CD1c-positive myeloid dendritic cell (primary cell): ENCODE data around the gene CREB3L4.

Source experiments
- DNase-seq: peaks from one replicate; pipeline ENCODE4 v3.0.0-alpha.2; 2016; ENCODE audit errors: extremely low spot score

Gene CREB3L4, protein sequence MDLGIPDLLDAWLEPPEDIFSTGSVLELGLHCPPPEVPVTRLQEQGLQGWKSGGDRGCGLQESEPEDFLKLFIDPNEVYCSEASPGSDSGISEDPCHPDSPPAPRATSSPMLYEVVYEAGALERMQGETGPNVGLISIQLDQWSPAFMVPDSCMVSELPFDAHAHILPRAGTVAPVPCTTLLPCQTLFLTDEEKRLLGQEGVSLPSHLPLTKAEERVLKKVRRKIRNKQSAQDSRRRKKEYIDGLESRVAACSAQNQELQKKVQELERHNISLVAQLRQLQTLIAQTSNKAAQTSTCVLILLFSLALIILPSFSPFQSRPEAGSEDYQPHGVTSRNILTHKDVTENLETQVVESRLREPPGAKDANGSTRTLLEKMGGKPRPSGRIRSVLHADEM

DNA sequence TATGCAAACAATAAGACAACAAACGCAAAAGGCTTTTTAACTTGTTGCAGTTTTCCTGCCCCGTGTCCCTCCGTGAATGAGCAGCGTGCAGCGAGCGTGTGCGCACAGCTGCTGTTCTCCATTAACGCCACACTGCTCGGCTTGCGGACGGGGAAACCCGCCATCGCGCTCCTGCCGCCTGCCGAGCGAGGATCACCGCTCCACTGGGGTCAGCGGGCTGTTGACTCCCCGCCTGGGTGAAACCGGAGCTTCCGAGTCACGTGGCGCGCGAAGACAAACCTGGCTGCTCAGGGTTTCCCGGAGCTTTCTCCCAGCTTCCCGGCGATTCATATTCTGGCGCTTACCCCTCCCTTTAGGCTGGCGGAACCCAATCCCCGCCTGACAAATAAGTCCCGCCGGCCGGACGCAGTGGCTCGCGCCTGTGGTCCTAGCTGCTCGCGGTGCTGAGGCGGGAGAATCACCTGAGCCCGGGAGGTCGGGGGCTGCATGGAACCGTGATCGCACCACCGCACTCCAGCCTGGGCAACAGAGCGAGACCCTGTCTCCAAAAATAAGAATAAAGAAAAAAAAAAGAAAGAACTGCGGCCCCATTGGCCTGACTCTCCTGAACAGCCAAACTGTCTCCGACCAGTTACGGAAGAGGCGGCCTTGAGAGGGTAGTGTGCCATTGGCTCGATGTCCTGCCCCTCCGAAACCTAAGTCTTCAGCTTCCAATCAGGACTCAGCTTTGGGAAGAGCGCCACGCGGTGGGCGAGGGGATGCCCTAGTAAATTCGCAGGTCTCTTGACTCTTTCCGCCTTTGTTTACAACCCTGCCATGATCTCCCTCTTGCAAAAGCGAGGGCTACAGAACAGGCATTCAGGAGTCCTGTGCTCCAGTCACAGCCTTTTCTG lies at the start of gene CREB3L4:
Gene CREB3L4 (plus strand): TSS at position 796 of the 893 bp plus-strand sequence. CDS start 624 bp downstream, outside the sequence.
- DNase-seq, result peak; percentile 95

DNA sequence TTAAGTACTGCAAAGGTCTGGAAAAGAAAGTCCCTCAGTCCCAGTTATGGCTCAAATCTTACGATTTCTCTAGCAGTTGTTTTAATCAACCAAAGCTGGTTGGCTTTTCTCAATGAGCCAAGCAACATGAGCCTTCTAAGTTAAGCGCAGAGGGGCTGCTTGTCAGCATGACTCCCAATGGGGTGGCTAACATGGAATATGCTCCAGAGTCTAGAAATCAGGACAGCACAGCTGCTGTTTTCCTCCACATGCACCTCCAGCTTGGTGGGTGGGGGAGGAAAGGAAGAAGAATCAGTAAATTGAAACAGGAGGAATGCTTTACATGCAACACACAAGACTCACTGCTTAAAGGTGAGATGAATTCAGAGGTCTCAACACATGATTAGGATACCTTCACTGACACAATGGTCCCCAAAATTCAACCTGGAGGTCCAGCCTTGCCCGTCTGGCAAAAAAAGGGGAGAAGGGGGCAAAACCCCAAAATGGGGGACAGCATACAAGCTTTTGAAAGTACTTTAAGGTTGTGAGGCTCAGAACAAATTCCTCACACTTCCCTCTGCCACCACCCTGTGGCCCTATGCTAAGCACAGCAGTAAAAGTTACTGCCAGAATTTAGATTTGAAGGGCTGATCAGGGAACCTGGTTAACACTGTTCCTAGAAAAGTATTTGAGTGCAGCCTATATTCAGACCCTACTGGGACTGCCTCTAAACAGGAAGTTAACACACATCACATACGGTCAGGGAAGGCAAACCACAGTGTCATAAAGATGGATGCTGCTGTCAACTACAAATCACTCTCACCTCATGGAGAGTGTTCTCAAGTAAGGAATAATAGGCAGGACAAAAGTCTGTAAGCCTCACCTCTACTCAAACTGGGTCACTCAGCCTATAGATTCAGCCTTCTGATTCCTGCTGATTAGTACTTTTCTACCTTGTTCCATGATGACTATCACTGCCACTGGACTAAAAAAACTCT lies 47.5 kb upstream of the CREB3L4 start:
- peak; percentile 45 for DNase-seq

DNA sequence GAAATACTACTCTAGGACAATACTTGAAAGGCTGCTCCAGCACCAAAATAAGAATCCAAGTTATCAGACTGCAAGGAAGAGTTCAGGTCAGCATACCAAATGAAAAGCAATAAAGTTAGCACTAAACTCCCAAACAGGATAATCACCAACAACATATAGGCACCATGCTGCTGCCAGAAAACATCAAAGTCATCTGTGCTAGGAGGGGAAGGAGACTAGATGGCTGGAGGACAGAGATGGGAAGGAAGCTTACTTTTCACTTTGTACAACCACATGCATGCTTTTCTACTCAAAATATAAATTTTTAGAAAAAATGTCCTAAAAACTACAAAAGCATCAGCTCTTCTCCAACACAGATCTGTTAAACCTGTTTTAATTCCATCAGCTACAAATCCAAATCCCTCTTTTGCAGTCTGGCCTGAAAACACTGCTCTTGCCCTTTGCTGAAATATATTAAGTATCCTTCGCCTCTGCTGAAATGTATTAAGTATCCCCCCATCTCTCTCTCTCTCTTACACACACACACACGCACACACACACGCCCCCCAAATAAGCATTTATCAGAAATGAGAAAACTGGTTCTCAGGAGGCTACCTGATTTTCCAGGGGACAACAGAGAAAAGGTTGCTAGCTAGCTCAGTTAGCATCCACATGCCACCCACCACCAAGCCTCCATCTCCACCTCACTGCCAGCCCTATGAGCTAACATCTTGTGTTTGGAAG lies 46.5 kb upstream of the CREB3L4 start:
- DNase-seq, result no peak

DNA sequence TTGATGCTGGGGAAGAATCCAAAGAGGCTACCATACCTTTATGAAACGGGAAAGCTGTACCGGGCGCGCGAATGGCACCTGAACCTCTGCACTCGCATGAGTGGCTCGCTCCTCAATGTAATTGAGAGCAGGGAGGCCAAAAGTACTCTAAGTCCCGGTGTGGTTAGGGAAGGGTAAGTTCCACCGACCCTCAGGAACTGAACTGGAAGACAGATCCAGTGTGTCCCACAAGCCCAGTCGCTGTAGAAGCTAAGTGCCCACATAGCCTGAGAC lies 46.0 kb upstream of the CREB3L4 start:
- no peak for DNase-seq

DNA sequence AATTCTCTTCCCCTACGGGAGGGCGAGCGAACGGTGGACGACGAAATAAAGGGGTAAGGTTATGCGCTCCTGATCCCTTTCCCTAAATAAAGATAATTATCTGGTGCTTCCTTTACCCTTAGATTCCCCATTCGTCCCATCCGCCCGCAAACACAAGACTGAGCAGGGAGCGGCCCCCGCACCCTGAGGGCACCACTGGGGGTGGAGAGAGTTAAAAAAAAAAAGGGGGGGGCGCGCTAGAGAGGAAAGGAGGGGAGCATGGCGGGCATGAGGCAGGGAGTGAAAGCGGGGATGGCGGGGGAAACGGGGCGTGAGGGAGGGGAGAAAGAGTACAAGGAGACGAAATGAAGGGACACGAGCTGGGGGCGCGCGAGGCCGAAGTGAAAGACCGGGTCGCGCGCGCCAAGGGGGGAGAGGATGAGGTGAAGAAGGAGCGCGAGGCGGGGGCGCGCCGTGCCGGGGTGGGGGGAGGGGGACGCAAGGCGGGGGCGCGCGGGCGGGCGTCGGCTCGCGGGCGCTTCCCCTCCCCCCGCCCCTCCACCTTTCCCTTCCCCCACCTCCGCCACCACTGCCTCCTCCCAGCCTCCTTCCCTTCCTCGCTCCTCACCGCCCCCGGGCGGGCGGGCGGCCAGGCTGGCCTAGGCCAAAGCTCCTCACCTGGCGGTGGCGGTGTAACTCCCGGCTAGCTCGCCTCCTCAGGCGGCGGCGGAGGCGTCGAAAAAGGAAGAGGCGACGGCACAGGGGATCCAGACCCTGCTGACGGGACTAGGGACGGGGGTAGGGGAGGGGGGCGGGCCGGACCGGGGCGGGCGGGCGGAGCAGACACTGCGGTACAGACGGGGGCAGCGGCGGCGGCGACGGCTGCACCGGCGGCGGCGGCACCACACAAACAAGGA lies 45.4 kb upstream of the CREB3L4 start:
- peak; percentile 8 for DNase-seq

DNA sequence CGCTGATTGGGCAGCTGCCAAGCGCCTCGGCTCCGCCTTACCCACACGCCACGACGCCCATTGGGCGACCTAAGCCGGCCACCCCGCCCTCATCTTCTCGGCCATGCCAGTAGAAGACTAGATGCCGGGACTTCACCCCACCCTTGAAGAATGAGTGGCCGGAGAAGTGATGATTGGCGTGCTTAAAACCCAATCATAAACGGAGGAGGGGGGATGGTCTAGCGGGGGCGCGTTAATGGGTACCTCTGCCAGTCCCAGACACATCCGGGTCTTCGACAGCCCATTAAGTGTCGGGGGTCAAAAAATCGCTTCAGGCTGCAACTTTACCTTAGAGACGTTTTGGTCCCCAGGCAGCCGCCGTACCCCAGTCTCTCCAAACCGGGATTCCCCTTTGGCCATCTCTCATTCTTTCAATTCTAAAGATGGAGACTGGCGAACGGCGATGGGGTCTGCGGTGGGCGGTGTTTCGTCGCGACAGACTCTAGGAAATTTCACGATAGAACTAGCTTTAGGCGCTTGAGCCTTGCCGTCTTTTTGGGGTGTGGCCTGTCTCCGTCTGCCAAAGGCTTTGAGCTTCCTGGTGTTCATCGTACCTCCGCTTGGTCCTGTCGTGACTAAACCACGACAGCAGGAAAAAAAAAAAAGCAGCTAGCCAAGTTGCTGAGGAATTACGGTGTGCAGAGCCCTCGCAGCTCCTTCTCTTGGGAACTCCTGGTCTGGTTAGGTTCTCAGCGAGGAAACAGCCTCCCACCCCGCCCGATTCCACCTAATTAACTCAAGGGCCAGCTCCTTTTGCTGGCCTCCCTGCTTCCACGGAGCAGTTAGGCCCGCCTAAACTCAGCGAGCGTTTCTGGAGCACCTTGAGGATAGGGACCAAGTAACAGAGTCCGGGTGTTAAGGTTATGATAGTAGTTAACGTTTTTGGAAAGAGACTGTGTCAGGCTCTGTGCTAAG lies 44.5 kb upstream of the CREB3L4 start, which contains the start of gene GATAD2B:
Gene GATAD2B (minus strand): TSS at position 1 of the 954 bp plus-strand sequence. CDS start 94,625 bp downstream, outside the sequence.
- peak; percentile 99 for DNase-seq

DNA sequence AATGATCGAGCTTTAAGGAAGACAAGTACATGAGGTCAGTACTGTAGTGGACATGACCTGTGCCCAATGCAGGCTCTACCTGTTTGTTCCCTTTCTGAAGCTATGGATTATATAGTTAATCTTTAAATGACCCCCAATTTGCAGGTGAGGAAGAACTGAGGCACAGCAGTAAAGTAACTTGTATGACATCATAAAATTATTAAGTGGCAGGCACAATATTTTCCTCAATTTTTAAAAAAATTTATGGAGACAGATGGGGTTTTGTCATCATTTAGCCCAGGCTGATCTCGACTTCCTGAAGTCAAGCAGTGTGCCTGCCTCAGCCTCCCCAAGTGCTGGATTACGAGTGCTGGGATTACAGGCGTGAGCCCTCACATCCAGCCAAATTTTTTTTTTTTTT lies 41.3 kb upstream of the CREB3L4 start:
- DNase-seq, result no peak

DNA sequence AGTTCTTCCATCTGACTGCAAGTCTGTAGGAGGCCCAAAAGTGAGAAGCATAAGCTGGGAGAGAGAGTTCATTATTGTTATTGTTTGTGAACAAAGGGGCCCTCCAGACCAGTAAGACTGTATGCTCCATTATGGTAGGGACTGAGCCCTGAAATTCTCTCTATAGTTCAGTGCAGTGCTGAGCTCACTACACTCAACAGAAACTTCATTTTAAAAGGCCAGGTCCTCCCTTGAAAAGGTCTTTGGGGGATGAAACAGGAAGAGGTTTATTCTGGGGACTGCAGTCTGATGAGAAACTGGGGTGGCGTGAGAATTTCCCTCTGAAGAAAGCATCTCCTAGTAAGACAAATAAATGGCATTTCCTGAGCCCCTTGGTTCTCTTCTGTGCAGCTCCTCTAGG lies 39.5 kb upstream of the CREB3L4 start:
- no peak for DNase-seq

DNA sequence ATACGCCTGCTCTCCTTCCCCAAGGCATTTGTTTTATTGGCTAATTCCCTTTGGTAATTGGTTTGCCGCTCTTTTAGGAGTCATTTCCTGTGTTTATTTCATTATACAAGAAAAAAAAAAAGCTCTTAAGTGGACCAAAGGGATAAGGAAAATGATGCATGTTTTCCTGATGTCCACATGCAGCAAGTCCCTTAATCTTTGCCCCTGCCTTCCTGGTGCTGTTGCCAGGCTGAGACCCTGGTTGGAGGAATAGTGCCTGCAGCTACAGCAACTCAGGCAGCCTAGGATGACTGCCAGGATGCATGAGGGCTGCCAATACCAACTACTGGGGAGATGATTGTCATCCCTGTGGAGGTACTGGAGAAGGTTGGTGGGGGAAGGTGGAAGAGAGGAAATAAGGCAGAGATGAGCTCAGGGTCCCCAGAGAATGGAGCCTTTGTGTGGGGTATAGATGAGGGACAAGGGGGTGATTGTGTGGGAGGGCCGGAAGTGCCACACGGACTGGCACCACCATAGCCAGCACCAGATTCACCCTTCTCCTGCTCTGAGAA lies 38.8 kb upstream of the CREB3L4 start:
- DNase-seq, result no peak

DNA sequence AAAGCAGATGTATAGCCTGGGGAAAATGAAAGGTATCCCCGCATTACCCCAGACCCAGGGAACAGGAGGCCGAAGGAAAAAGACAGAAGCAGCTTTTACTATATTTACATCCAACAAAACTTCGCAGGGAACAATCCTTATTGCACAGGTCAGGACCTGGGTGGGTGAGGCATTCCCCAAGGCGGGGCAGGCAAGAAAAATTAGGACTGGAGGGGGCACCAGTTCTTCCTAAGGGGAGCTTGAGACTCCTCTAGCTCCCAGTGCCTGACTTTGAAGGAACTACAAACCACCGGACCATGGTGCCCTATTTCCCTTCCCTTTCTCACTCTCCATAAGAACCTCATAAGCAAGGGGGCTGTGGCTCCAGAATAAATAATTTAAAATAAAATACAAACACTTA lies 38.3 kb upstream of the CREB3L4 start:
- no peak for DNase-seq

DNA sequence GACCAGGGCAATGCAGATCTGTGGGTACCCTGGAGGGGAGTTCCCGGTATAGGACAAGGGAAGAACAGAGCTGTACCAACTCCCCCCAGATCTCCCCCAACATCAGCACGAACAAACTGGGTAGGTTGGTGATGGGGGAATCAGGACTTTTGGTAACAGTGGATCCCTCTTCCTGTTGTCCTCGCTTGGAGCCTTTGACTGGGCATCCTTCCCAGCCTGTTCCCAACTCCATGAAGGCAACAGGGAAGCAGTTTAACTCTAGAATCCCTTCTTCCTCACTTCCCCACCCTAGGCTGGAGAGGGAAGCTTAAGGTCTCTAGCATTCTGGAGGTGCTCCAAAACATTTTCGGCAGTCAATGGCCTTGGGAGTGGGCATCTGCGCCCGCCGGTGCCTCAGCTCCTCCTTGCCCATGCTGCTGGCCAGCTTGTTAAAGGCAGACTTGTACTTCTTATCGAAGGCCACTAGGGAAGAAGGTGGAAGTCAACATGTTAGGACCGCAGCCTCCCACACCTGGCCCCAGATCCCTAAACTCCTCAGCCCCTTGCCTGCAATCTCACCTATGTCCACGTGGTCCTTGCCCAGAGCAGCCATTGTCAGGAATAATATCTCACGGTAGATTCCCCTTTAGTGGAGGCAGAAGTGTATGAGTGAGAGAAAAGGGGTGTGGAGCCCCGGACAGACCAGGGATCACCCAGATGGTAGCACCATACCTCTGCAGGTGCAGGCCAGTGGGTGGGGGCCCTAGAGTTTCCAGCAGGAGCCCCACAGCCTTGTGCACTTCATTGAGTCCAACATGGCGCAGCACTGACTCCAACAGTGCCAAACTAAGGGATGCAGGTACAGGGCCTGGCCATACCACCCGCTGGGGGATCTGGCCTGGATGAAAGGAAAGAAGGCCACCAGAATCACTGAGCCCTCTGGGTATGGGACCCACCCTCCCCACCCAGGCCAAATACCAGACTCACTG lies 37.4 kb upstream of the CREB3L4 start:
- no peak for DNase-seq

DNA sequence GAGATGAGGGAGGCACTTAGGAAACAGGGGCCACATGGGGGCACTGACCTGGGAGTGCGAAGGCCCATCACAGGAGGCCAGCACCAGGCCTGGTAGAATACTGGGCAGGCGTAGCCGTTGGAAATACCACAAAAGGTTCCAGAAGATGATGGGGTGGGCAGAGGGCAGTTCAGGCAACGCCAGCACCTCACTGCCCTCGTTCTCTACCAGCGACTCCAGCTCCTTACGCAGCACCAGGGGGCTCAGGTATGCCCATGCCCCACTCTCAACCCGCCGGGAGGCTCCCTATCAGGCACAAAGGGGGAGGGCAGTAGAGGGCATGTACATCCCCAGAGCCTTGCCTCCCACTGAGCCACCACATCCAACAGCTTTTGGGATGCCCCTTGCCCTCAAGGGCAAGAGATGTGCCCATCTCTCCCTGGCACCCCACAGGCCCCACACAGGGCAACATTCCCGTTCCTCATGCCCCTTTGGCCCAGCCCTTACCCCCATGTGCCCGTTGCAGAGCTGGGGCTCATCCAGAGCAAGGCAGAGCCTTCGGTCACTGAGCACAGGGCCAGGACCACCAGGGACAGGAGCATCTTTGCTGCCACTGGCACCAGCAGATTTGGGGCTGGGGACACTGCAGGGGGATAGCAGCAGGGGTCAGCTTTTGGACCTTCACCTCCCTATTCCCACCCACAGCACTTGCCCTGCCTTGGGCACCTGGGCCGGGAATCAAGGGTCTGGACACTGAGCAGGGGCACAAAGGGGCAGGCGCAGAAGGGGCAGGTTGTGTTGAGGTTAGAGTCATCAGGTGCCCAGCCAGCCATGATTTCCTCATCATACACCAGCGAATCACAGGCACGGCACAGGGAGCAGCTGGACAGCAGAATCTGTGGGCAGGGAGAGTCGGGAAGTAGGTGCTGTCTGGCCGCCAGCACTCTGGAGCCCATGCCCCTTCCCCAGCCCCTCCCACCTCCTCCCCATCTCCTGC lies 35.3 kb upstream of the CREB3L4 start:
- DNase-seq, result no peak

DNA sequence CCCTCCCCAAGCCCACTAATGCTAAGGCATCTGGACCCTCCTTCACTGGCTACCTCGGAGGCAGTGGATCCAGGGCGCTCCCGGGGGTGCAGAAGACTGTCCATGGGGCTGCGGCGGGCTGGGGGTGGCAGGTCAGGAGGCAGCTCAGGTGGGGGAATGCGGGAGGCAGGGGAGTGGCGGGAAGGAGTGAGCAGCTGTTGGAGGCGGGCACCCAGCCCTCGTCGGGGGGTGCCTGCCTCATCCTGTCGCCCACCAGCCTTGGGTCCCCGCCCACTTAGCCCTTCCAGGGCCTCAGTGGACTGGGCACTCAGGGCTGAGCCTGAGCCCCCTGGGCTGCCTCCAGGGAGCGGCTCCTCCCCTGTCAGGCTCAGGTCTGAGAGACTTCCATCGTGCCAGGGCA lies 34.3 kb upstream of the CREB3L4 start:
- DNase-seq, result no peak

DNA sequence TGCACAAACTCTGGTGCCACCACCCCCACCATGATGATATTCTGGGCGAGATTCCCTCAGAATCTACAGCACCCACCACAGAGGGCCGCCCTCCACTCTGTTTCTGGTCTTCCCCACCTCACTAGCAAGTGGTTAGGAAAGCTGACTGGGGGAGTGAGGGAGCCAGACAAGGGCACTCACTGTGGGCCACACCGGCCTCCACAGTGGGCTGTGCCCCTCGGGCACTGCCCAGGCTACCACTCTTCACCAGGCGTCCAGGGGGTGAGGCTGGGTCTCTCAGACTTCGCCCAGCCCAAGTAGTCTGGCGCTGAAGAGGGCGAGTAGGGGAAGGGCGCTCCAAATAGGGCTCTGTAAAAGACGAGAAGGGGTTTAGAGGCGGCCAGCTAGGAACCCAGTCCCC lies 33.7 kb upstream of the CREB3L4 start:
- no peak for DNase-seq

DNA sequence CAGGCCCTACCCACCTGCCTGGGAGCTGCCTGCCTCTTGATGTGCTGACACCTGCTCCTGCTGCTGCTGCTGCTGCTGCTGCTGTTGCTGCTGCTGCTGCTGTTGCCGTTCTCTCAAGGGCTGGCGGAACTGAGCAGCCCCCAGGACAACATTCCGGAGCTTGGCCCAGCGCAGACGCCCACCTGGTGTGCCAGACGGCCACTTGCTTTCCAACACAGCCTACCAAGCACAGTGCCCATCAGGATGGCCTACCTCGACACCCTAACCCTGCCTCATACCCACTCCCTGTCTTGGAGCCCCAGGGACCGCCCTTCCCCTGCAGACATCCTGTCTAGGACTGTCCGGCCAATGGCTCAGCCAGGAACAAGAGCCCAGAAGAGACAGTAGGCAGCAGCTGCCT lies 33.0 kb upstream of the CREB3L4 start:
- DNase-seq, result no peak
